Osteocyte (in vitro differentiated cells): ENCODE results near the gene SMNDC1. TPM values are rescaled to one million over a fixed set of nuclear protein-coding genes. Genes with fewer than 3 reads are reported as not detected.
A peak's percentile ranks its signal among the peaks of the same experiment; 100 is the strongest.

Experiments
- DNase-seq: peaks from one replicate; pipeline ENCODE4 v3.0.0; 2021; ENCODE audit warnings: mixed read lengths; ENCODE audit not compliant: unreplicated experiment; ENCODE audit errors: extremely low spot score
- H3K27ac Mint-ChIP-seq: one replicate; pipeline ENCODE4 v1.8.0; 2021; ENCODE audit warnings: mild to moderate bottlenecking, mixed read lengths; ENCODE audit not compliant: unreplicated experiment
- H3K27me3 Mint-ChIP-seq: one replicate; pipeline ENCODE4 v1.8.0; 2021; ENCODE audit warnings: mixed read lengths; ENCODE audit not compliant: unreplicated experiment
- H3K36me3 Mint-ChIP-seq: one replicate; pipeline ENCODE4 v1.8.0; 2021; ENCODE audit warnings: mixed read lengths; ENCODE audit not compliant: unreplicated experiment
- H3K4me1 Mint-ChIP-seq: one replicate; pipeline ENCODE4 v1.8.0; 2021; ENCODE audit warnings: mixed read lengths; ENCODE audit not compliant: unreplicated experiment
- H3K4me3 Mint-ChIP-seq: one replicate; pipeline ENCODE4 v1.8.0; 2021; ENCODE audit warnings: mild to moderate bottlenecking, moderate library complexity, mixed read lengths; ENCODE audit not compliant: unreplicated experiment
- H3K9me3 Mint-ChIP-seq: one replicate; pipeline ENCODE4 v1.8.0; 2021; ENCODE audit warnings: mixed read lengths; ENCODE audit not compliant: unreplicated experiment
- CTCF ChIP-seq: fragments of 200-600 bp; sonication (generic); IDR thresholded peaks from 2 replicates; pipeline ENCODE4 v1.5.0; 2021; ENCODE audit warnings: antibody characterized with exemption, mild to moderate bottlenecking, moderate library complexity
- total RNA-seq: library from RNA; stranded (reverse); gene quantifications from 2 replicates; pipeline ENCODE4 v1.2.1, GENCODE V29; 2021

Gene SMNDC1
- total RNA-seq, 1 donor from 2014 or later = 31.7 TPM

DNA sequence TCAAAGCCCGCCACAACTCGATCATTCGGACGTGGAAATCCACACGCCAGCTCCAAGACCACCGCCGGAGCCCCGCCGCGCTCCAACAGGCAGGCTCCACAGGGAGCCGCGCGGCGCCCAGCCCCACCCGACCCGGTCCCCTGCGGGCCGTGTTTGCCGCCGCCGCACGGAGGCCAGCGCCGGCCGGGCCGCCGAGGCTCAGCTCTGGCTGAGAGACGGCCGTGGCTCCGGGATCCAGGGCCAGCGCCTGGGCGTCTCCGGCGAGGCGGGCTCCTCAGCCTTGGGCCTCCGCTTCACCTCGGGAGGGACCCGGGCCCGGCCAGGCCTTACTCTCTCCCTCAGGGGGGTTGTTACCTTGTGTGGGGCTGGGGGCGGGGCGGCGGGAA lies 333 bp downstream of the SMNDC1 start:
- Mint-ChIP-seq H3K9me3 (no peaks in the 10 kb centered on the region), H3K27ac (peak overlapping the region; percentile 97), H3K4me3 (peak overlapping the region; percentile 93), H3K36me3 (peaks cover 26% of the 10 kb centered on the region), H3K27me3 (no peaks in the 10 kb centered on the region), H3K4me1 (peaks cover 45% of the 10 kb centered on the region)
- peak; percentile 87 for DNase-seq
- TF ChIP-seq CTCF = no peak

DNA sequence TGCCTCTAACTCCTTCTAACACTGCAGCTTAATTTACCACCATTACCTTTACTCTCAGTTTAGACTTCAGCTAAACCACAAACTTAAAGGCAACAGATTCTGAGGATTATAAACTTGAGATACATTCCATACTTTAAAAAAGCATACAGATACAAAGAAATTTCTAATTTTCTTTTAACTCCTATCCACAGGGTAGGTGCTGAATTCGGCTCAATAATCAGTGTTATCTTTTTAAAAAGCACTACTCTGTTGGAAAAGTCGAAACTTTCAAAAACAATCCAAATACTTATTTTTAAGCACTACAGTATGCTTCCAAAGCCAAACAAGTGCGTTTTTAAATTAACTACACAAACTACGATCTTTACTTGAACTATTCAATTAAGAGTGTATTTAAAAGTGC lies 1.0 kb downstream of the SMNDC1 start:
- H3K4me1 Mint-ChIP-seq = peaks cover 45% of the 10 kb centered on the region
- H3K4me3 Mint-ChIP-seq = peak overlapping the region; percentile 93
- no peak for TF ChIP-seq CTCF
- no peaks in the 10 kb centered on the region for H3K9me3 Mint-ChIP-seq
- H3K27ac Mint-ChIP-seq = peak overlapping the region; percentile 88
- DNase-seq = no peak
- peaks cover 30% of the 10 kb centered on the region for H3K36me3 Mint-ChIP-seq
- H3K27me3 Mint-ChIP-seq = no peaks in the 10 kb centered on the region

- DNase-seq = no peak
- Mint-ChIP-seq H3K4me1 (peaks cover 43% of the 10 kb centered on the region), H3K4me3 (no peak overlapping the region), H3K9me3 (no peaks in the 10 kb centered on the region), H3K27ac (no peak overlapping the region), H3K27me3 (no peaks in the 10 kb centered on the region), H3K36me3 (peaks cover 58% of the 10 kb centered on the region)
- TF ChIP-seq CTCF = no peak
Observed at GRCh38 chr10:110300486-110300986, 4.2 kb downstream of the SMNDC1 start.

GRCh38 chr10:110296966-110297365 lies 7.8 kb downstream of the SMNDC1 start:
- H3K27ac Mint-ChIP-seq = no peak overlapping the region

GRCh38 chr10:110286841-110287240 lies 17.9 kb downstream of the SMNDC1 start:
- no peak for TF ChIP-seq CTCF
- DNase-seq = no peak
- Mint-ChIP-seq H3K4me1 (no peaks in the 10 kb centered on the region), H3K27ac (no peak overlapping the region), H3K36me3 (peaks cover 31% of the 10 kb centered on the region), H3K27me3 (no peaks in the 10 kb centered on the region), H3K4me3 (no peak overlapping the region), H3K9me3 (no peaks in the 10 kb centered on the region)

More at GRCh38 chr10:110296966-110297365, 7.8 kb downstream of the SMNDC1 start:
- Mint-ChIP-seq H3K27me3 (no peaks in the 10 kb centered on the region), H3K36me3 (peaks cover 70% of the 10 kb centered on the region), H3K9me3 (no peaks in the 10 kb centered on the region), H3K4me3 (no peak overlapping the region), H3K4me1 (peaks cover 19% of the 10 kb centered on the region)
- TF ChIP-seq CTCF = no peak
- DNase-seq = no peak
